GM11168 (cell line): ENCODE results near the gene PHYHD1.

Experiments
- in situ Hi-C: fragments of 300-500 bp; cut with MboI; formaldehyde crosslinking; loops from one replicate; pipeline ENCODE4 v1.12.0; 2022; ENCODE audit warnings: low sequenced_read_pairs; ENCODE audit not compliant: unreplicated experiment

The PHYHD1 gene

GRCh38 chr9:128899566-128900322 is 21.0 kb upstream of the PHYHD1 start:
- in situ Hi-C loops, result no loop called here

GRCh38 chr9:128901379-128901778 is 19.4 kb upstream of the PHYHD1 start:
- in situ Hi-C loops, result no loop called here

GRCh38 chr9:128901822-128902221 is 19.0 kb upstream of the PHYHD1 start:
- in situ Hi-C loops, result no loop called here

- in situ Hi-C loops, result no loop called here
These were observed 18.3 kb upstream of the PHYHD1 start for GRCh38 chr9:128902351-128903078.

- in situ Hi-C loops, result no loop called here
These were observed 17.7 kb upstream of the PHYHD1 start for GRCh38 chr9:128903079-128903461.

GRCh38 chr9:128903871-128904620 is 16.7 kb upstream of the PHYHD1 start:
- in situ Hi-C loops, result no loop called here

GRCh38 chr9:128905964-128906363 is 14.8 kb upstream of the PHYHD1 start:
- in situ Hi-C loops, result no loop called here

- in situ Hi-C loops, result no loop called here
These were observed 14.0 kb upstream of the PHYHD1 start for GRCh38 chr9:128906741-128907140.

GRCh38 chr9:128908372-128908771 is 12.4 kb upstream of the PHYHD1 start:
- in situ Hi-C loops, result no loop called here

- in situ Hi-C loops, result no loop called here
These were observed 10.9 kb upstream of the PHYHD1 start for GRCh38 chr9:128909859-128910258.

- in situ Hi-C loops, result no loop called here
These were observed 9.9 kb upstream of the PHYHD1 start for GRCh38 chr9:128910906-128911305.

GRCh38 chr9:128911529-128912035 is 9.2 kb upstream of the PHYHD1 start:
- in situ Hi-C loops, result no loop called here

GRCh38 chr9:128912270-128912853 is 8.4 kb upstream of the PHYHD1 start:
- in situ Hi-C loops, result no loop called here

- in situ Hi-C loops, result no loop called here
These were observed 7.5 kb upstream of the PHYHD1 start for GRCh38 chr9:128913048-128913900.

- in situ Hi-C loops, result no loop called here
These were observed 6.6 kb upstream of the PHYHD1 start for GRCh38 chr9:128913995-128914772.

- in situ Hi-C loops, result no loop called here
These were observed 4.6 kb upstream of the PHYHD1 start for GRCh38 chr9:128916204-128916603.

- in situ Hi-C loops, result no loop called here
These were observed 4.0 kb upstream of the PHYHD1 start for GRCh38 chr9:128916745-128917144.

GRCh38 chr9:128917151-128917849 is 3.5 kb upstream of the PHYHD1 start:
- in situ Hi-C loops, result no loop called here
